BJ (cell line): ENCODE measurements around the gene NACC1. TPM values are rescaled to one million over a fixed set of nuclear protein-coding genes. Genes with fewer than 3 reads are reported as not detected.
A peak's percentile ranks its signal among the peaks of the same experiment; 100 is the strongest.

Experiments
- CTCF ChIA-PET: fragments of 350-600 bp; formaldehyde crosslinking; extraction: SDS; loops from one replicate; lab custom pipeline; 2021; ENCODE audit warnings: antibody characterized with exemption, inconsistent platforms; lab: Yijun Ruan, JAX
- POLR2A ChIA-PET: fragments of 300-600 bp; sonication (Branson Sonifier 250); formaldehyde crosslinking; extraction: SDS; loops from one replicate; lab custom pipeline; 2021; ENCODE audit warnings: antibody characterized with exemption; lab: Charles Lee
- DNase-seq: peaks from one replicate; pipeline ENCODE4 v3.0.0-alpha.2; 2011; ENCODE audit warnings: low read depth
- H3K27me3 ChIP-seq: 2 replicates; pipeline ENCODE4 v1.6.0; 2011; ENCODE audit warnings: low read length; ENCODE audit not compliant: control insufficient read depth, insufficient read depth
- H3K36me3 ChIP-seq: 2 replicates; pipeline ENCODE4 v1.5.1; 2011; ENCODE audit warnings: low read length; ENCODE audit not compliant: control insufficient read depth, insufficient read depth
- H3K4me3 ChIP-seq: 2 replicates; pipeline ENCODE4 v1.5.1; 2011; ENCODE audit warnings: low read depth, mild to moderate bottlenecking, control low read depth, low read length
- polyA plus RNA-seq: library from polyadenylated mRNA; depleted of rRNA; stranded (reverse); fragments of >200 nt; gene quantifications from 2 replicates; pipeline ENCODE4 v1.2.3, GENCODE V29; 2011
- TF ChIP-seq, protein P1 (sequence below): IDR thresholded peaks from 2 replicates; pipeline ENCODE4 v1.5.1; 2011; ENCODE audit warnings: low read depth, mild to moderate bottlenecking, control low read depth, inconsistent platforms, low read length, moderate library complexity; ENCODE audit not compliant: insufficient read depth

The NACC1 gene
- polyA plus RNA-seq, 1 experiment: 98.7 TPM

DNA sequence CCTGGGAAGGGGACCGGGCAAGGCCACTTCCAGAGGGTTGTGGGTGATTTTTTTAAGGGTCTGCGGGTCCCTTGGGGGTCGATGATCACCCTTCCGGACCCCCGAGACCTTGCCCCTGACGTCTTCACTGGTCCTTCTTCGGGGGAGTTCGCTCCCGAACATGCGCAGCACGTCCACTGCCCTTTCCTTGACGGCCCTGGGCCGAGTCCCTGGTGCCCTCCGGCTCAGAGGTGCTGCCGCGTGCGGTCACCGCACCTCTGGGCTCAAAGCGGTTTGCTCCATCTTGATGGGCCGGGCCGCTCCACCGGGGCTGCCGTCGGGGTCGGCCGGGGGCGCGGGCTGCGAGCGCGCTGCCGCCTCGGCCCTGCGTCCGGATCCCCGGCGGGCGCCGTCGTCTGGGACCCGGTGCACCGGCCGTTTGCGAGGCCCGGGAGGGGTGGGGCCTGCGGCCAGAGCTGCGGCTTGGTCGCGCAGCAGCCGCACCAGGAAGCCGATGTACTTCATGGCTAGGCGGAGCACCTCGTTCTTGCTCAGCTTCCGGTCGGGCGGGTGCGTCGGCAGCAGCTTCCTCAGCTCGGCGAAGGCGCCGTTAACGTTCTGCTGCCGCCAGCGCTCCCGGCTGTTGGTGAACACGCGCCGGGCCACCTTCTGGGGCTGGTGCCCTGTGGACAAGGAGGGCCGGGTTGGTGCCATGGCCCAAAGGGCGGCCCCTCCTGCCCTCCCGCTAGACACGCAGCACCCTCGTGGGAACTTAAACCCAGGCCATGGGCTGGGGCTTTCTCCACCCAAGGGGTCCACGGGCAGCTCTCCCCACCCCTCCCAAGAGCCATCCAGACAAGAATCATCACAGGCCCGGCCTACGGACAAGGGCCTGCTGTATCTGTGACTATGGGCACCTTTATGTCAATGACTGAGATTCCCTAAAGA, 18.7 kb upstream of the NACC1 start:
- H3K4me3 ChIP-seq: no peak overlapping the region
- DNase-seq: no peak
- POLR2A ChIA-PET: no interaction called here
- TF ChIP-seq, protein P1, sequence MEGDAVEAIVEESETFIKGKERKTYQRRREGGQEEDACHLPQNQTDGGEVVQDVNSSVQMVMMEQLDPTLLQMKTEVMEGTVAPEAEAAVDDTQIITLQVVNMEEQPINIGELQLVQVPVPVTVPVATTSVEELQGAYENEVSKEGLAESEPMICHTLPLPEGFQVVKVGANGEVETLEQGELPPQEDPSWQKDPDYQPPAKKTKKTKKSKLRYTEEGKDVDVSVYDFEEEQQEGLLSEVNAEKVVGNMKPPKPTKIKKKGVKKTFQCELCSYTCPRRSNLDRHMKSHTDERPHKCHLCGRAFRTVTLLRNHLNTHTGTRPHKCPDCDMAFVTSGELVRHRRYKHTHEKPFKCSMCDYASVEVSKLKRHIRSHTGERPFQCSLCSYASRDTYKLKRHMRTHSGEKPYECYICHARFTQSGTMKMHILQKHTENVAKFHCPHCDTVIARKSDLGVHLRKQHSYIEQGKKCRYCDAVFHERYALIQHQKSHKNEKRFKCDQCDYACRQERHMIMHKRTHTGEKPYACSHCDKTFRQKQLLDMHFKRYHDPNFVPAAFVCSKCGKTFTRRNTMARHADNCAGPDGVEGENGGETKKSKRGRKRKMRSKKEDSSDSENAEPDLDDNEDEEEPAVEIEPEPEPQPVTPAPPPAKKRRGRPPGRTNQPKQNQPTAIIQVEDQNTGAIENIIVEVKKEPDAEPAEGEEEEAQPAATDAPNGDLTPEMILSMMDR: no peak
- CTCF ChIA-PET: interaction anchor here (0.6 to 3.5 kb wide), 7 partner anchors 37 to 163 kb away, joined by 3 to 15 read pairs (median 3); no protein-coding TSS in a partner anchor
- H3K27me3 ChIP-seq: no peaks in the 10 kb centered on the region
- H3K36me3 ChIP-seq: peaks cover 8% of the 10 kb centered on the region

DNA sequence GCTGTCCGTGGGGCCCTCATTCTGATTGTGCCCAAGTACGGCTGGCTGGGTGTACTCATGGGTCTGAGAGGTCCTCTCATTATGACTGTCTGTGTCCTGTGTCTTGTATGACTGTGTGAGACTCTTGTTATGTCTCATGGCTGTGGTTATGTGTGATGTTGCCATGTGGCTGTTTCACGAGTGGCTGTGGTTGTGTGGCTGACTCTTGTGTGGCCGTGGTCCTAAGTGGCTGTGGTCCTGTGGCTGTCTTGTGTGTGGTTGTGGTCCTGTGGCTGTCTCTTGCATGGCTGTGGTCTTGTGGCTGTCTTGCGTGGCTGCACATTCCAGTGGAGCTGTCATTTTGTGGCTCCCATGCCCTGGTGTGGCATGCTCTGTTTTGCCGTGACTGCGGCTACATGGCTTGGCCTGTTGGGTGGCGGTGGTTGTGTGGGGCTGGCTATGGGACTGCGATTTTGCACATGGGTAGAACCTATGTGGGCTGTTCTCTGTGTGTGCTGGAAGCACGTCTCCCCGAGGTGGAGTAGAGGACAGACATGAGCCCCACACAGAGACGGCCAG, 18.0 kb upstream of the NACC1 start:
- no peak overlapping the region for H3K4me3 ChIP-seq
- no peaks in the 10 kb centered on the region for H3K27me3 ChIP-seq
- POLR2A ChIA-PET: no interaction called here
- TF ChIP-seq, protein P1: no peak
- CTCF ChIA-PET: interaction anchor here (0.6 to 3.5 kb wide), 7 partner anchors 38 to 164 kb away, joined by 3 to 15 read pairs (median 3); no protein-coding TSS in a partner anchor
- no peak for DNase-seq
- peaks cover 6% of the 10 kb centered on the region for H3K36me3 ChIP-seq

DNA sequence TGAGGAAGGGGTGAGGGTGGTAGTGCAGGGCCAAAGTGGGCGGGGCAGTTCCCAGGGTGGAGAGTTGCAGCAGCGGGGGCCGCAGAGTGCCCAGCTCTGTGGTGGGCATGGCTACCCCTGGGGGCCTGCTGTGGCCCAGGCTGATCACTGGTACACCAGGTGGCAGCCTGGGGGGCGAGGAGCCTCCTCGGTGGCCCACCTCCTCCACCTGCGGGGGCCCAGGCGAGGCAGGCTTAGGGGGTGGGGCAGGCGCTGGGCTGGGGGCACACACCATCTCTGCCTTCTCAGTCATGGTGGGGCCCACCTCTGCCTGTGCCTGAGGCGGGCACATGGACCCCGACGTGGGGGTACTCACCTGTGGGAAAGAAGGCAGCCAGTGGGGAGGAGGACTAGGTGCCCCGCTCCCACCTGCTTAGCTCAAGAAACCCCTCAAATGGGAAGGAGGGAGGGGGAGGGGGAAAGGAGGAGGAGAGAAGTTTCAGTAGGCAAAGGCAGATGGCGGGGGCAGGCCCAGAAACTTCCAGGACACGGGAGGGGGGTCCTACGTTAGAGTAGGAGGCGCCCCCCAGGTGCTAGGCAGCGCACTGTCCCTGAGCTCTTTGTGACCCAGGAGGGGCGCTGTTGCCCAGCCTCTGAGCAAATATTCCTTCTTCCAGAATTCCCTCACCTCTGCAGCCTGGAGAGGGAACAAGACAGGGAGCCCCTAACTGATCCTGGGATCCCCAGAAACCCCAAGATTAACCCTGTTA, 17.0 kb upstream of the NACC1 start:
- no peak overlapping the region for H3K4me3 ChIP-seq
- TF ChIP-seq, protein P1: peak; percentile 33
- DNase-seq: no peak
- peaks cover 3% of the 10 kb centered on the region for H3K36me3 ChIP-seq
- POLR2A ChIA-PET: no interaction called here
- CTCF ChIA-PET: interaction anchor here (1.0 to 3.5 kb wide), 7 partner anchors 8 to 163 kb away, joined by 3 to 15 read pairs (median 4); no protein-coding TSS in a partner anchor
- no peaks in the 10 kb centered on the region for H3K27me3 ChIP-seq

DNA sequence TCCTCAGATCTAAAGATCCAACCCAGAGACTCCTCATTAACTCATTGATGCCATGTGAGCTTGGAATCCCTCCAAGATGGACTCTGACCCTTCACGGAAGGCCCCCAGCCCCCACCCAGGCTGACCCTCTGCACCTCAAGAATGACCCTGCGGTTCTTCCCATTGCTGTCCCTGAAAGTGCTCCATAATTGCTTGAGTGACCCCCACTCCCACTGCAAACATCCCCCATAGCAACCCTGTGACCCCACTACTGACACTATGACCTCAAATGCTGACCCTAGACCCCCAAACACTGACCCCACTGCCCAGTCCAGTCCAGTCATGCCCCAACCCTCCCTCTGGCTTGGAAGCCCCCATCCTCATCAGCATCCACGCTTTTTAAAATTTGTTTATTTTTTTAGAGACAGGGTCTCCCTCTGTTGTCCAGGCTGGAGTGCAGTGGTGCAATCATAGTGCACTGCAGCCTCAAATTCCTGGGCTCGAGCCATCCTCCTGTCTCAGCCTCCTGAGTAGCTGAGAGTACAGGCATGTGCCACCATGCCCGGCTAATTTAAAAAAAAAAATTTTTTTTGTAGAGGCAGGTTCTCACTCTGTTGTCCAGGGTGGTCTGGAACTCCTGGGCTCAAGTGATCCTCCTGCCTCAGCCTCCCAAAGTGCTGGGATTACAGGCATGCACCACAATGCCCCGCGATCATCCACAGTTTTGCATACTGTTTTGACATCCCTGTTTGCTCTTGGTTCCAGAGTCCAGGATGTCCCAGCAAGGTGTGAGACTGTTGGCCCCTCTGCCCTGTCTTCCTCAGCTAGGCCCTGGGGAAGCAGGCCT, 16.3 kb upstream of the NACC1 start:
- TF ChIP-seq, protein P1: no peak
- DNase-seq: no peak
- H3K36me3 ChIP-seq: peaks cover 3% of the 10 kb centered on the region
- POLR2A ChIA-PET: no interaction called here
- peak overlapping the region; percentile 25; the same call in 1 of the 2 replicates for H3K4me3 ChIP-seq
- no peaks in the 10 kb centered on the region for H3K27me3 ChIP-seq
- CTCF ChIA-PET: interaction anchor here (0.8 to 3.5 kb wide), 7 partner anchors 9 to 162 kb away, joined by 3 to 15 read pairs (median 4); no protein-coding TSS in a partner anchor
